K562 (cell line): ENCODE results near the gene TSGA10. TPM values are rescaled to one million over a fixed set of nuclear protein-coding genes. Genes with fewer than 3 reads are reported as not detected.
A peak's percentile ranks its signal among the peaks of the same experiment; 100 is the strongest.

Experiments
- BCLAF1 ChIP-seq, 2 experiments: fragments of 450-650 bp in 1 of 2; IDR thresholded peaks; 2 replicates each; pipeline ENCODE4 v1.6.1; 2011 to 2017; ENCODE audit warnings: low read depth in 2 of 2, antibody characterized with exemption in 1 of 2, borderline replicate concordance in 1 of 2, low read length in 1 of 2, mild to moderate bottlenecking in 1 of 2, mixed read lengths in 1 of 2; ENCODE audit not compliant: control insufficient read depth in 1 of 2
- BDP1 ChIP-seq: IDR thresholded peaks from 3 replicates; pipeline ENCODE4 v1.6.1; 2011; ENCODE audit not compliant: insufficient read length, insufficient read depth
- BRF1 ChIP-seq: IDR thresholded peaks from 3 replicates; pipeline ENCODE4 v1.6.1; 2011; ENCODE audit warnings: borderline replicate concordance, mild to moderate bottlenecking; ENCODE audit not compliant: insufficient read length; ENCODE audit errors: extremely low read depth
- CBFA2T3 ChIP-seq: fragments of 450-650 bp; IDR thresholded peaks from 2 replicates; pipeline ENCODE4 v1.6.1; 2017
- CHCHD3 ChIP-seq: fragments of 250-450 bp; sonication (Bioruptor Pico); IDR thresholded peaks from 2 replicates; pipeline ENCODE4 v2.1.2; 2022; ENCODE audit warnings: mild to moderate bottlenecking
- DACH1 ChIP-seq: fragments of 450-650 bp; IDR thresholded peaks from 2 replicates; pipeline ENCODE4 v1.6.1; 2018; ENCODE audit not compliant: partially characterized antibody
- DEAF1 ChIP-seq: fragments of 450-650 bp; formaldehyde crosslinking; IDR thresholded peaks from 2 replicates; pipeline ENCODE4 v1.4.0; 2020; ENCODE audit warnings: mild to moderate bottlenecking, moderate library complexity
- GABPB2 ChIP-seq: fragments of 250-450 bp; sonication (Bioruptor Pico); conservative IDR thresholded peaks from 2 replicates; pipeline ENCODE4 v1.5.1; 2021; ENCODE audit warnings: mild to moderate bottlenecking
- HCFC1 ChIP-seq: IDR thresholded peaks from 2 replicates; pipeline ENCODE4 v1.6.1; 2012; ENCODE audit warnings: low read depth, low read length, improper control_type of control experiment
- HSF4 ChIP-seq: fragments of 250-450 bp; sonication (Bioruptor Pico); IDR thresholded peaks from 2 replicates; pipeline ENCODE4 v2.1.2; 2022; ENCODE audit warnings: mild to moderate bottlenecking, moderate library complexity, borderline replicate concordance
- KLF1 ChIP-seq: fragments of 450-650 bp; IDR thresholded peaks from 2 replicates; pipeline ENCODE4 v1.6.1; 2016; ENCODE audit warnings: missing genetic modification characterization, missing compliant biosample characterization
- MCM7 ChIP-seq, 2 experiments: fragments of 450-650 bp; IDR thresholded peaks; 2 replicates each; pipeline ENCODE4 v1.6.1; 2016 to 2018
- NRF1 ChIP-seq, 2 experiments: fragments of 450-650 bp; IDR thresholded peaks in 1 of 2; conservative IDR thresholded peaks in 1 of 2; 2 replicates each; pipeline ENCODE4 v1.6.1; 2014; ENCODE audit warnings: mild to moderate bottlenecking in 2 of 2
- POLR2AphosphoS2 ChIP-seq: IDR thresholded peaks from 2 replicates; pipeline ENCODE4 v1.6.1; 2012; ENCODE audit warnings: low read length, improper control_type of control experiment
- PREB ChIP-seq: sonication (generic); formaldehyde crosslinking; IDR thresholded peaks from 2 replicates; pipeline ENCODE4 v1.8.1; 2023; ENCODE audit warnings: mild to moderate bottlenecking, missing genetic modification reagents
- RBM15 ChIP-seq: fragments of 200-400 bp; formaldehyde crosslinking; IDR thresholded peaks from 2 replicates; pipeline ENCODE4 v1.6.1; 2018; ENCODE audit warnings: mild to moderate bottlenecking, low read length, moderate library complexity; ENCODE audit not compliant: insufficient read depth
- RBM17 ChIP-seq: fragments of 200-400 bp; formaldehyde crosslinking; IDR thresholded peaks from 2 replicates; pipeline ENCODE4 v1.6.1; 2017; ENCODE audit warnings: low read depth, mild to moderate bottlenecking, low read length, borderline replicate concordance
- SMARCA4 ChIP-seq: fragments of 450-650 bp; IDR thresholded peaks from 2 replicates; pipeline ENCODE4 v1.6.1; 2016
- TCF7L2 ChIP-seq: fragments of 150-350 bp; IDR thresholded peaks from 2 replicates; pipeline ENCODE4 v1.6.1; 2016; ENCODE audit warnings: low read depth, mild to moderate bottlenecking, low read length, moderate library complexity
- ZNF124 ChIP-seq: sonication (generic); formaldehyde crosslinking; IDR thresholded peaks from 2 replicates; pipeline ENCODE4 v1.8.1; 2022; ENCODE audit warnings: missing genetic modification reagents
- ZNF184 ChIP-seq: sonication (generic); formaldehyde crosslinking; IDR thresholded peaks from 2 replicates; pipeline ENCODE4 v1.5.0; 2020; ENCODE audit warnings: missing genetic modification reagents
- ZNF41 ChIP-seq: fragments of 250-450 bp; sonication (Bioruptor Pico); conservative IDR thresholded peaks from 2 replicates; pipeline ENCODE4 v1.4.0; 2020; ENCODE audit warnings: mild to moderate bottlenecking
- ZNF551 ChIP-seq: fragments of 250-450 bp; sonication (Bioruptor Pico); IDR thresholded peaks from 2 replicates; pipeline ENCODE4 v1.5.0; 2021; ENCODE audit warnings: mild to moderate bottlenecking, moderate library complexity
- ZNF764 ChIP-seq: fragments of 250-450 bp; sonication (Bioruptor Pico); IDR thresholded peaks from 2 replicates; pipeline ENCODE4 v1.4.0; 2020; ENCODE audit warnings: low read depth, mild to moderate bottlenecking, moderate library complexity
- polyA plus RNA-seq, 8 experiments: library from polyadenylated mRNA; depleted of rRNA in 4 of 8; stranded (reverse) in 5 of 8; unstranded in 3 of 8; fragments of >200 nt; fragmentation: Nextera tagmentation in 2 of 8; fragmentation: Illumina TruSeq in 1 of 8; extraction: Ambion mirVana in 2 of 8; extraction: Trizol in 1 of 8; gene quantifications; 2 replicates each; pipeline versions ENCODE4 v1.2.1 to v1.2.3, GENCODE V29; 2011 to 2014; ENCODE audit warnings: inconsistent platforms in 1 of 8, missing spikeins in 1 of 8
- total RNA-seq, 7 experiments: library from RNA; depleted of rRNA in 6 of 7; stranded (reverse); fragments of >200 nt in 6 of 7; fragmentation: Illumina TruSeq in 2 of 7; extraction: Trizol in 2 of 7; gene quantifications; 2 replicates each; pipeline versions ENCODE4 v1.2.1 to v1.2.3, GENCODE V29; 2011 to 2021; ENCODE audit warnings: low replicate concordance in 1 of 7

TSGA10 gene
- total and polyA plus RNA-seq, 9 of the 15 experiments (the other 6 are each of a cell fraction or from before 2014, with no cell fraction given): 2.1 to 11.3 (median 3.2) TPM

GRCh38 chr2:99180755-99181623 is 26.2 kb upstream of the TSGA10 start, which contains the start of the genes MITD1 and MRPL30 (continued):
- TF ChIP-seq RBM15 (no peak), DEAF1 (CRISPR knock-in tag) (no peak), RBM17 (no peak), CBFA2T3 (no peak), CHCHD3 (no peak), GABPB2 (CRISPR knock-in tag) (no peak), KLF1 (no peak), MCM7 (IDR thresholded peaks at IDR 0.05) (no peak), HSF4 (0 out of 2 replicates have a peak, but pooled peaks have one; percentile 60), DACH1 (no peak), ZNF551 (no peak), NRF1 (conservative IDR thresholded peaks at IDR 0.05 in 1 of 2, IDR thresholded peaks at IDR 0.05 in 1 of 2) (peak; percentile 90 to 93), ZNF764 (0 out of 2 replicates have a peak, but pooled peaks have one; percentile 36), ZNF184 (CRISPR knock-in tag) (no peak), SMARCA4 (no peak), PREB (CRISPR knock-in tag) (no peak), POLR2AphosphoS2 (no peak), TCF7L2 (no peak), BRF1 (no peak), ZNF124 (CRISPR knock-in tag) (no peak), BCLAF1 (IDR thresholded peaks at IDR 0.05; ENCODE audit: borderline replicate concordance in 1 of 2, control insufficient read depth in 1 of 2, low read depth in 2 of 2, low read length in 1 of 2) (peak in 1 of 2 experiments; percentile 96; a peak in 3 of 4 replicates), BDP1 (no peak), HCFC1 (peak; percentile 90), ZNF41 (CRISPR knock-in tag) (no peak)
